ENCODE measurements around the gene SPATA3. TPM values are rescaled to one million over a fixed set of nuclear protein-coding genes. Genes with fewer than 3 reads are reported as not detected.

The SPATA3 gene
- total RNA-seq, 1 donor from 2014 or later: not detected

DNA sequence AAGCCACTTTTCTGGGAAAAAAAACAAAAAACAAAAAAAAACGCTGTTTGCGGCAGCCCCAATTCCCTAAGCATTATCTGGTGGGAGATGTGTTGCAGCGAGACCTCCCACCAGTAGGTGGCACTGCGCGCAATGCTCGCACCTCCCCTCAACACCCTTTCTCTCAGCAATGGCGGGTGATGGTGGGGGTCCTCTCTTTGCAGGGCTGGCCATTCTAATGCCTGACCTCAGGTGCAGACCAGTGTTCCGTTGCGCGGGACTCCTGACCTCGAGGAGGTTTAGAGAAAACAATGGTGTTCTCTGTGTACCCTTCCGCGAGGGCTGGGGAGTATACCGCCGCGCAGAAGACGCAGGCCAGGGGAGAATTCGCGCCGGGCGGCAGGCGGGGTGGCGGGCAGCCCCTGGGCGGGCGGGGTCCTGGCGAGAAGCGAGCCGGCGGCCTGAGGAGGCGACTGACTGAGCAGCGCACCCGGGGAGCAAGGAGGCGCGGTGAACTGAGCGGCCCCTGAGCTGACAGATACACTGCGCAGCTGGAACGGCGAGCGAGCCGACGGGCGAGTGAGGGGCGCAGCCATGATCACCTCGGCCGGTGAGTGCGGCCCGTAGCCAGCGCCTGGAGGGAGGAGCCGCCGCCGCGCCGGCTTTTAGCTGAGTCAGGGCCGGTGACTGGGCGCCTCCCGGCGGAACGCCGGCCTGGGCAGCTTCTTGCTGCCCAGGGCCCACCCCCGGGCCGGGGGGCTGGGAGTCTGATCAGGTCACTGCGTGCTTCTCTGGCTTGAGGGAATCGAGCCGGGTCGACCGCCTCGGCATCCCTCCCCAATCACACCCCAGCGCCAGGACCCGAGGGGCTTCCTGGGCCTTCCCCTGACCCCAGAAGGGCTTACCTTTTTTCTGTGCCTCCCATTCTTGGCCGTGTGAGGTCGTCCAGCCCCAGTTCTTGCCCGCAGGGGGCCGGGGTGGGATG, 60.8 kb downstream of the SPATA3 start, which contains the start of gene PSMD1:
PSMD1 (plus strand) TSS at position 415 of the 964 bp plus-strand sequence; CDS start at position 574, 159 bp downstream.
- H3K27ac Mint-ChIP-seq: peak within 1 kb of the TSS; percentile 100
- H3K9me3 Mint-ChIP-seq: no peaks in the 10 kb centered on the region
- H3K4me3 Mint-ChIP-seq: peak within 1 kb of the TSS; percentile 98
- peak; percentile 86 to 94 for DNase-seq (ENCODE audit: low spot score in 2 of 2, unreplicated experiment in 2 of 2)
- H3K4me1 Mint-ChIP-seq: peaks cover 30% of the 10 kb centered on the region
- peaks cover 3% of the 10 kb centered on the region for H3K27me3 Mint-ChIP-seq (ENCODE audit: low read depth)
- H3K36me3 Mint-ChIP-seq: no peaks in the 10 kb centered on the region
- TF ChIP-seq CTCF (IDR thresholded peaks at IDR 0.05; ENCODE audit: unreplicated experiment): peak; percentile 79

DNA sequence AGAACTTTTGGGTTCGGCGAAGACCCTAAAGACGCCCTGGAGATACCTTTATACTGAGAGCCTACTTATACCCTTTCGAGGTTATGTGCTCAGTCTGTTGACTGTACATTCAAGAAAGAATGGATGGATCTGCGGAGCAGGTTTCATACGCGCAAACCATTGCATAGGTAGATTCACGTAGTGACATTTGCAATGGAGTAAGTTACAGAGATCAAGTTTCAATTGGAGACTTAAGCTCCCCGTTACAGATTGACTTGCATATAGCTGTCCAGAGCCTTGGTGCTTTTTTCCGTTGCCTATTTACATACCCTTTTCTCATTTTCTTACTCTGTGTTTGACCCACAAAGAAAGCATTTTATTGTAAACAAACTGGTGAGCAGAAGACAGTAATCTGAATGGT, 61.7 kb downstream of the SPATA3 start:
- Mint-ChIP-seq H3K9me3 (no peaks in the 10 kb centered on the region), H3K36me3 (peaks cover 4% of the 10 kb centered on the region), H3K4me3 (peak overlapping the region; percentile 98), H3K27ac (peak overlapping the region; percentile 88), H3K4me1 (peaks cover 26% of the 10 kb centered on the region), H3K27me3 (ENCODE audit: low read depth) (no peaks in the 10 kb centered on the region)
- no peak for TF ChIP-seq CTCF (IDR thresholded peaks at IDR 0.05; ENCODE audit: unreplicated experiment)
- DNase-seq (ENCODE audit: low spot score in 2 of 2, unreplicated experiment in 2 of 2): no peak

Other genes starting within 250 kb of the SPATA3 start
- 269 to 275 TPM (median 270 TPM) in 3 replicates for gene ITM2C, start 131.2 kb upstream of the SPATA3 start, total RNA-seq
- gene GPR55, start 70.9 kb upstream of the SPATA3 start, total RNA-seq: not detected in 3 replicates
- 0.76 to 0.78 TPM (median 0.77 TPM) in 3 replicates for gene C2orf72, start 41.4 kb downstream of the SPATA3 start, total RNA-seq
- 78.9 to 83.6 TPM (median 83.3 TPM) in 3 replicates for gene PSMD1, start 60.7 kb downstream of the SPATA3 start, total RNA-seq
- gene HTR2B, start 128.9 kb downstream of the SPATA3 start, total RNA-seq: 2.6 to 3.7 TPM (median 3.4 TPM) in 3 replicates
- gene ARMC9, start 202.5 kb downstream of the SPATA3 start, total RNA-seq: 49.8 to 52.3 TPM (median 51.6 TPM) in 3 replicates

Measured in mesothelial cell of epicardium (in vitro differentiated cells).